DMS53 treated with DMSO at 0.1 percent for 48 hours (cell line): ENCODE results near the gene SRRD.

Source experiments
- DNase-seq: peaks from one replicate; lab custom pipeline; 2025; ENCODE audit not compliant: unreplicated experiment; lab: John Stamatoyannopoulos, UW

The SRRD gene

DNA sequence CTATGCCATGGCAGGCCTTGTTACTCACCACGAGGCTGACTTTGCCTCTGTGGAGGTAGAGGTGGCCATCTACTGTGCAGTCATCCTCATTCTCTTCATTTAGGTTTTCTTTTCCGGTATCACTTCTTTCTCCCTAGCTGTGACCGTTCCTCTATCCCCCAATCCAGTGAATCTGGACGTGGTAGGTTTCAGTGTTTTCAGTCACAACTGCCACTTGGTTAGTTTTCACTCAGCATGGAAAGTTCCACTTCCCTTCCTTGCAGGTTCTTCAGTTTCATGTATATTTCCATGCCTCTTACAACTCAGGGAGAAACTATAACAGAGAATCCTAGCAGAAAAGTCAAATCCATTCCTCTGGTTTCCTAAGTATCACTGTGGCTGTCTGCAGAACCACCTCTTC lies 2.0 kb upstream of the SRRD start:
- no peak for DNase-seq

DNA sequence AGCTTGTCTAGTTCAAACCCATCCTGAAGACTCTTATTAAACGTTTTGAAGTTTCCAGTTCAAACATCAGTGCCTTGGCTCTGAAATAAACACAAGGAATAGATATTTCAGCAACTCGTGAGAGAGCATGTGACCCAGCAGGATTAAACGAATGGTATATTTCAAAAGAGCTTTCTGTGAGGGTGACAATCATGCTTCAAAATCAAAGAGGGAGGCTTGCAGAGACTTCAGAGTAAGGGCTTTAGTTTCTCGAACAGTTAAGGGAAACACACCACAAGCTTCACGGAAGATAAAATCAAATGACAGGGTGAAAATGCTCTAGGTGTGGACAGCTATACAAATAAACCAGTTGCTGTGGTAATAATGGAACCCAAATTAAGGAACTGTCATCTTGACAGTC lies 1.5 kb upstream of the SRRD start:
- DNase-seq = no peak

DNA sequence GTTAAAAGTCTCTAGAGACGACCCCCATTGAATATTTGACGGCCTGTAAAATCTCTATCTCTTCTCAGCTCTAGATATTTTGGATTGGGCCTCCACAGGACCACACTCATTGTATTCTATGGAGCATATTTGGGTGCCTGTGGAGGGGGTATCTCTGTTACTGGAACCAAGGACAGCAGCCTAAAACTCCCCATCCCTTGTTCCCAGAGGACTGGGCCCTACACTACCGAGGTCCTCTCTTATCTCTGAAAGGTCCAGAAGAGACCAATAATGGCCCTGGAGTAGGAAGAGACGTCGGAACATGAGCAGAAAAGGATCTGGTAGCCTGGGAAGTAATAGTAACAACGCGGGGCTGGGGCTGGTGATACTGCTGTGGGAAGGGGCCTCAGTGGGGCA lies 636 bp upstream of the SRRD start:
- DNase-seq = no peak

DNA sequence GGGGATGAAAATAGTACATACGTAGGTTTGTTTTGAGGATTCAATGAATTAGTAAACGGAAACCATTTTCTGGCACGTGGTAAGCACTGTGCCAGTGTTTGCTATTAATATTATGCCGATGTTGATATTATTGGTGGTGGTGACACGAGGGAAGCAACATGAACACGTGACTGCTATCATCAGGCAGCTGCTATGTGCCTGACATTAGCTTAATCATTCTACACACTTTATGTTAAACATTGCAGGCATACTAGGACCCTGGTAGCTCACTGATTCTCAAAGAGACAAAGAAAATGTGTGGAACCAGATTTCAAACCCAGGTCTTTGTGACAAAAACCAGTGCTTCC lies 656 bp downstream of the SRRD start:
- DNase-seq = no peak

DNA sequence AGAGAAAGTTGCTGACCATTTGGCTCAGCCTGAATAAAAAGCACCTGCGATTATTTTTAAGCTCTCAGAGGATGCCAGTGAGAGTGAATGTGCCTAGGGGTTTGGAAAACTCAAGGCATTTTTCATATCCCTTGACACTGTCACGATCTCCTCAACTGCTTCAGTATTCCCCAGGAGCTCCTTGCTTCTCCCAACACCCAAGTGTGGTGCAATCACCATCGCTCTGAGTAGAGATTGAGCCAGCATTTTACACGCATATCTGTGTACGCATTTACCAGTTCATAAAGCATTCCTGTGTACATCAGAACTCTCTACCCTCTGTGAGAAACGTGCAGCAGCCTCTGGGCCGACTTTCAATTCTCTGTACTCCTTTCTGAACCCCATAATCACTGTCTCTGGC lies 1.3 kb downstream of the SRRD start:
- DNase-seq = no peak

DNA sequence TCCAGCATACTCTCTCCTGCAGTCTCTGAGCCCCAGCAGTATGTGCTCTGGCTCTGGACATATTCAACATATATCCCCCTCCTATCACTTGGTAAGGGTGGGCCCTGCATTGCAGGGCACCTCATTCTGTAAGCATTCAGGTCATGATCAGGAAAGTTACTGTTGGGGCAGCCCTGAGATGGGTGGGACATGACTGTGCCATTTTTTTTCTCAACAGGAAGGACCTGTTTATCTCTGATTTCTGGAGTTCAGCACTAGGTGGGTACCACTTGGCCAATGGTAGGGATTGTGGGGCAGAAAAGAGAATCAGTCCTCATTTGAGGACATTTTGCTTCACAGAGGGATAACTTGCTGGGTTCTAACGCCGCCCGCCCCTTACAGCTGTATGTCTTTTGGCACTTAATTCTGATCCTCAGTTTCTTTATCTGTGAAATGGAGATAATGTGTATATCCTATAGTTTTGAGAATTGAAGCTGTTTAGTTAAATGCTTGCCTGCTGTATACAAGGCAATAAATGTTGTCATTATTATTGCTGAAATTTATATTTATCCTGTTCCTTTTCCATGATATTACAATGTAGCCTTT lies 2.2 kb downstream of the SRRD start:
- DNase-seq = no peak

DNA sequence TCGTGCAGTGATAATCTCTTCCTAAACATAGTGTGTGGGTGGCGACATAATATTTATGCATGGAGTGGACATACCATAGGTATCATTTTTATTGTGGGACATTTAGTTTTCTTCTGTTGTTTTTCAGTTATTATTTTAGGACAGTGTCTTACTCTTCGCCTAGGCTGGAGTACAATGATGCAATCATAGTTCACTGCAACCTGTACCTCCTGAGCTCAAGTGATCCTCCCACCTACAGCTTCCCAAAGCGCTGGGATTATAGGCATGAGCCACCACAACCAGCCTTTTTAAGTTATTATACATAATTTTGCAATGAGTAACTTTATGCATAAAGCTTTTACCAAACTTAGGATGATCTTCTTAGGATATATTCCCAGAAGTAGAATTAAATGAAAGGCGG lies 2.7 kb downstream of the SRRD start:
- DNase-seq = no peak

DNA sequence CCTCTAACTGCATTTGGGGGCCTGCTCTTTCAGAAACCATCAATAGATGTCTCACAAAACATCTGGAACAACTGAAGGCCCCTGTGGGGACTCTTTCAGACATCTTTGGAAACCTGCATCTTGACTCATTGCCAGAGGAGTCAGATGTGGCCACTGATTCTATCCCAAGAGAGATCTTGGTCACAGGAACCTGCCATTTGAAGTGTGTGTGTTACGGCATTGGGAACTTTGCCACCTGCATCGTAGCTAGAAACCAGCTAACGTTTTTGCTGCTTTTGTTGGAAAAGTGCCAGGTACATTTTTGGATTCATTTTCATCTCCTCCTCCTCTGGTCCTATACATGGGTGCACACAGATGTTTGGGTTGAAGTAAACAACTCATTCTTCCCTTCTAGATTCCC lies 4.3 kb downstream of the SRRD start:
- no peak for DNase-seq

DNA sequence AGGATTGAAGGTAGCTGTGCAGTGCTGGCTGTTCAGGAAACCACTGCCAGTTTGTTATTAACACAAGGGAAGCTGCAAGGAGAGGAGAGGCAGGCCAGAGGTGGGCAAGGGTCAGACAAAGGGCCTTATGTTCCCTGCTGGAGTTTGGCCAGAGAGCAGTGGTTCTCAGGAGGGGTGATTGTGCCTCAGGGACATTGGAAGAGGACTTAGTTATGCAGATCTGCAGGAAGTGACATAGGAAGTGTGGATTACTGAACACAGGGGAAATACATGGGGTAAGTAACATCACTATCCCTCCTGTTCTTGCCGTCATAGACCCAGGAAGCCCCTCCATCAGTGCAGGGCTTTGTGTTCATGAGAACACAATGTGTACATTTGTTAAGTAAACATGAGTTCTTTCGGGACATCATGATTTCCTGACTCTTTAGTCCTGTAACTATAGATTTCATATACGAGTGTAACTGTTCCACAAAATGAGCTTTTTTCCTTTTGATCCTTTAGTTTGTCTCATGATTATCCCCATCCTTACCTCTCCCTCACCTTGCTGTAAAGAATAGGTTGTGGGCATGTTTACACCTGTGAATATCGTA lies 5.9 kb downstream of the SRRD start:
- no peak for DNase-seq

DNA sequence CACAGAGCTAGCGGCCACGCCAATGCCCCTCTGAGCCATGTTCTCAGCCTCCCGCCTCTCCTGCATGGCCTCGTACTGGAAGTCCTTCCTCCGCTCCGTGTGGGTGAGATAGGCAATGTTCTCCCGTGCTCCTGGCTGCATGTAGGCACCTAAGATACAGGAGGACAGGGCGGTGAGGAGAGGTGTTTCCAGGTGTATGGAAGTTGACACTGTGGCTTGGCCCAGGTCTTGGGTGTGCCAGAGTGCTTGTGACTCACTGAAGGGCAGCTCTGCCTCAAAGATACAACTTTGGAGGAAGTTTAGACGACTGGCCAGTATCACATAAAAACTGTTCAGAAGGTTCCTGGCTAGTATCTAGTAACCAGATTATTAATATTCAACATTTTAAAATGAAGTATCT lies 8.5 kb downstream of the SRRD start:
- no peak for DNase-seq

DNA sequence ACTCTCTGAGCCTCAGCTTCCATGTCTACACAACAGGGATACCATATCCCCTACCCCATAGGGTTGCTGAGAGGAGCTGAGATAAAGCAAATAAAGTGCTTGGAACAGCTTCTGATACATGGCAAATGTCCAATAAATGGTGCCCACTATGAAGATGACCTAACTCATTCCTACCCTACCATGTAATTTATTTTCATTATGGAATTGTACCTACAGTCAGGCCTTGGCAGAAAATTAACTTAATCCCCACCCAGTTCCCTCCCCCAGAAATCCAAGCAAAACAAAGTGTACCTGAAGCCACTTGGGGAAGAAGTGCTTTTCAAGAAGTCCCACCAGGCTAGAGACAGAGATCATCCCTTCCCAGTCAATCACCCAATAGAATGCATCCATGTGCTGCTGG lies 10.8 kb downstream of the SRRD start:
- DNase-seq = no peak

DNA sequence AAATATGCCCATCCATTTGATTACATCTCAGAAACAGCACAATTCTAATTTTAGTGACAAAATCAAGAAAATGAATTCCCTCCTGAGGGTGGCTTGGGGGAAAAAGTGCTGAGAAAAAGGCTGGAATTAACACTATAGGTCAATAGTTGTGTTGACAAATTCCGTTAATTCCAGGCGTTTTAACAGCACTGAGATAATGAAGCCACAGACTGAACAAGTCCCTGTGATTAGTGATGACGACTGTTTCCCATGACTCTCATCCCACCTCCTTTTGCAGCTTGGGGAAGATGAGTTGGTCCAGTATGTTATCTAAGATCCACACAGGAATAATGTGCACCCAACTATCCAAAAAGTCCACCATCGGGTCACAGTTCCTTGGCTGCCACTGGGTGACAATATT lies 12.8 kb downstream of the SRRD start:
- no peak for DNase-seq

DNA sequence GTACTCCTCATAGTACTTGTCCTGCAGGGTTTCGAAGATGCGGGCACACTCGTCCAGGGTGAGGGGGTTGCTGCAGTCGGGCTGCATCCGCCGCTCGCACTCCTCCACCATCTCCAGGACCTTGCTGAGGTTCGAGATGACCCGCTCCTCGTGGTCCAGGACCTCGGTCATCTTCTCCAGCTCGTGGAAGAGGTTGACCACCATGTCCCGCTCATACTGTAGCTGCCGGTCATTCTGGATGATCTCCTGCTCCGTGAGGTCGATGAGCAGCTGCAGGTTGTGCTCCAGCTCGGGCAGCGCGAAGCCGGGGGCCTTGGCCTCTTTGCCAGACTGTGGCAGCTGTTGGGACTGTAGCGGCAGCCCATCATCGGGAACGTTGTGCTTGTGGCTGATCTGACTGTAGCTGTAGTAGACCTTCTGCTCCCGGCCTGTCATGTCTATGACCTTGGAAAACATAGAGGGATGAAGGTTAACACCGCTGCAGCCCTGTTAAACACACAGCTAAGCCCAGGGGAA lies 15.6 kb downstream of the SRRD start:
- DNase-seq = no peak

DNA sequence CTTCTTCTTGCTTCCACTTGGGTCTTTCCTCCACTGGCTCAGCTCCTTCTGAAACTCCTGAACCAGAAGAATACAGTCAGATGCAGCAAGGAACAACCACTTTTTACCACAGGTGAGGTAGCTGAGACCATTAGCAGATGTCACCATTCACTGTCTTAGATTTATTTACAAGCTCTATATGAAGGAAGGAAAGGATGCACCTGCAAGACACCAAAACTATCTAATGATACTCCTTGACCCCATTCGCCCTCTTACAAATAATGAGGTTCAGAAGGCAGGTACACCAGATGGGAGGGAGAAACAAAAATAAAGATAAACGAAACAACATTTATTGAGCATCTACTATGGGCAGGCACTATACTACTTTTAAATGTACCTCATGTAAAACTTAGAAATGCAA lies 18.3 kb downstream of the SRRD start:
- DNase-seq = no peak

DNA sequence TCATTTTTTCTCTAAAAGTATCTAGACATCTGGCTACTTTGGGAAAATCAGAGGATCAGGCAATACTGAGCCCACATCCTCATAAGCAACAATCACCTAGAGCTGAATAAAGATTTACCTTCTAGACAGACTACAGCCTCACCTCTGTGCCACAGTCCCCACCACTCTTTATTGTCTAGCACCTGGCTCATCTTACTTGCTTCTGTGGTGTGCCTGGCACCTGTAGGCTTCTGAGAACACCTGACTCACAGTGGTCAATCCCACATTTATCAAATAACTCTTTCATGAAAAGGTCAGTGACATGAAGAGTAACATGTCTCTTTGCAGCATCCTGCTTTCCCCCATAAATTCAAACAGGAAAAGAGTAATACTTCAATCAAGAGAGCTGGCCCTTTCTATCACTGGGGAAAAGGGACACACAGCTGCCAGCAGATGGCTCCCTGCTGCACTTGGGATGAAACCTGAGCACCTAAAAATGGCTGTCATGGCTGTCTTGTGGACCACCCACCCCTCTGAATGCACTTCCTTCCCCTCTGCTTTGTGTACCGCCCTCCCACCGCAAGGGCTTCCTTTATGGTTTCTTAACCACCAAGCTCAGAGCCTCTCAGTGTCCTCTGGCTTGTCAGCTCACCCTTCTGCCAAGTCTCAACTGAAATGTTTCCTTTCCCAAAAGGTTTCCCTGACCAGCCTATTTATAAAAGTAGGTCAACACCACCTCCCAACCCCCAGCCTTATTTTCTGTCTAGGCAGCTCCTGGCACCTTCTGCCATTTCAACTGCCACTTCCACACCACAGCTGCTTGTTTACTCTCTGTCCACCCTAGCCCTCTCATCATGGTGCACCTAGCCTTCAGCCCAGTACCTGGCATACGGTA lies 19.2 kb downstream of the SRRD start:
- DNase-seq = no peak

DNA sequence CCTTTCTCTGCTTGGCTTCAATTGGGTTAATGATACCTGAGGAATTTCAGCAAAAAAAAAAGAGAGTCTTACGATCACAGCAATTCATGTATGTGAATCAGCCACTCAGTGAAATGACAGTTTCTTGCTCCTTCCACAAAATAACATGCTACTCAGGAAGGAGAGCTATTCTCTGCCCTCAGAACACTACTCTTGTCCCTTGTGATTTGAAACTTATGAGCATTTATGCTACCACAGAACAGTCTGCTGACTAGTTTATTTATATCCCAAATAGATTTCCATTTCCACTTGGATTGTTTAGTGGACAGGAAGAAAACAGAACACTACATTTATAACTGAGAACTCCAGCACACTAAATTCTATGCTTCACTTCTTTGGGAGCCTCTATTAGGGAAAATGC lies 20.1 kb downstream of the SRRD start:
- no peak for DNase-seq

DNA sequence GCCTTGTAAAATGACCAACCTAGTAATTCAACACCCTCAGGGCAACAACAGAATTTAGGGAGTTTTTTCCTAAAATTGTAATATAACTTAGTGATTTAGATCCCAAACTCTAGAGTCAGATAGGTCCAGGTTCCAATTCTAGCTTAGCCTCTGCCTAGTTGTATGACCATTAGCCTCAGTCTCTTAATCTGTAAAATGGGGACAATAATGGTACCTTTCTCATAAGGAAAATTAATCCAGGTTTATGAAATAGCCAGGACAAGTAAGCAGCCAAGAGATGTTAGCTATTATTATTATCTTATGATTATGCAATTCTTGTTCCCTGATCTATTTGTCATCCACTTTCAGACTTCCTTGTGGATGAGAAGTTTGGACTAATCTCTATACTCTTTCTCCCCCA lies 24.5 kb downstream of the SRRD start:
- no peak for DNase-seq

DNA sequence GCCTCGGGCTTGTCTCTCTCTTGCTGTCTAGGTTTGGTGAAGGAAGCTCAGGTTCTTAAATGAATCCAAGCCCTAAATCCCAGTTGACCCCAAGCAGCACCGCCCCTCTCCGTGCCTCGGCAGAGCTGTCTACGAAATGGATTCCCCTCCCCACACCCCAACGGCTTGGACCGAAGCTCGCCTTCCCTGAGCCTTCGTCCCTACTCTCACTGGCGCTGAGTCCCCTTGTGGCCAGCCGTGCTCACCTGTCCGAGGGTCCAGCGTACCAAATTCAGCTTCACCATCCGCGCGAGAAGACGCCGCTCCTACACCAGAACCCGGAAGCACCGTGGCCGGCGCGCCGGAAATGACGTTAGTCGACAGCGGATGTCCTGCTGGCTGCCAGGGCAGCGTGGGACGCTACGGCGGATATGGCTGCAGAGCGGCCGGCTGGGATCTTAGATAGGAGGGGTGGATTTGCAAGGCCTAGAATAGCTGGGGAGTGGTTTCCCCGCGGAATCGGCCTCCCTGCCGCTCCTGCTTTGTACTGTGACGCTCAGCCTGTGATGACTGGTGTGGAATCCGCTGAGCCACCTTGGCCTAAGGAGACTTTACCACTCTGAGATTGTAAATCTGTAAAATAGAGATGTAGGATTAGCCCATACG lies 28.6 kb downstream of the SRRD start, which contains the start of gene TFIP11:
TFIP11 (minus strand) TSS at position 325 of the 645 bp plus-strand sequence. CDS start 2,201 bp downstream, outside the sequence.
- peak; percentile 4 for DNase-seq

DNA sequence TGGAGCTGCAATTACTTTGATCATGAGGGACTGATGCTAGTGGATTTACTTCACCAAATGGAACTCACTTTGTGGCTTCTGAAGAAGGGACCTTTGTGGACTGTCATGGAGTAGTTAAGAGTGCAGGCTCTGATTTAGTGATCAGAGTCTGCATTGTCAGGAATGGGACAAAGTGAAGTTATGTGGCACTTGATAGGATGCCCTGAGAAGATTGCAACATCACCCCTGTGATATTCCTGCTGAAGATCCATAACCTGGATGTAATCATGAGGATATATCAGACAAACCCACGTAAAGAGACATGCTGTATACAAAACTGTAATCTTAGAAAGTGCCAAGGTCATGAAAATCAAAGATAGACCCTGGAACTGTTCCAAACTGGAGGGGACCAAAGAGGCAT lies 30.2 kb downstream of the SRRD start:
- no peak for DNase-seq

DNA sequence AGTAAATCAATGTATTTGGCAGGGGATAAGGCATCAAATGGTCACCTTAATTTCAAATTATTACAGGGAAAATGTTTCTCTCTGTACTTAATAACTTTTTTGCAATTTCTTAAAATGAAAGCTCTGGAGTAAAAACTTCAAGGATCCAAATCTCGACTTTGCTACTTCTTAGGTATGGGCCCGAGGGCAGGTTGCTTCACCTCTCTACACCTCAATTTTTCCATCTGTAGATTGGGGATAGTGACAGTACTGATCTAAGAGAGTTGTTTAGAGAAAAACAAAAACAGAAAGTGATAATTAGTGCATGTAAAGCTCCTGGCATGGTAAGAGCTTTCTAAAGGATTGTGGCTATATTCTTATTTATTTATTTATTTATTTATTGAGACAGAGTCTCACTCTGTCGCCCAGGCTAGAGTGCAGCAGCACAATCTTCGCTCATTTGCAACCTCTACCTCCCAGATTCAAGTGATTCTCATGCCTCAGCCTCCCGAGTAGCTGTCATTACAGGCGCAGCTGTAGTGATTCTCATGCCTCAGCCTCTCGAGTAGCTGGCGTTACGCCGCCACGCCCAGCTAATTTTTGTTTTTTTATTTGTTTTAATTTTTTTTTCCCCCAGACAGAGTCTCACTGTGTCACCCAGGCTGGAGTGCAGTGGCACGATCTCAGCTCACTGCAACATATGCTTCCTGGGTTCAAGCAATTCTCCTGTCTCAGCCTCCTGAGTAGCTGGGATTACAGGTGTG lies 30.9 kb downstream of the SRRD start:
- no peak for DNase-seq

DNA sequence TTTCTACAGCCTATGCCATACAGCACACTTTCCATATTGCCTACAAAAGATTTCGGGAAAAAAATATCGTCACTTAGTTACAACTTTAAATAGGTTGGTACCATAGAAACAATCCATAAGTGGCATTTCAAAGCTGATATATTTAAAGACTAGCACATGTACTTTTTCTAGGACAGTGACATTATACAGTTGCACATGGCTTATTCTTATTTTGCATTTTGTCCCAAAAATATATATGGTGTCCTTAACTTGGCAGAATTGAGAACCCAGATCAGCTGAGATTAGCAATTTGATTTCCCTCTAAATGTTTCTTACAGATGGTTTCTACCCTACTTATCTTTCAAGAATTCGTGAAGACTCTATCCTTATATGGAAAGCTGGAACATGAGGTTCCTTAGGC lies 32.3 kb downstream of the SRRD start:
- DNase-seq = no peak
